HG03108 (cell line): ENCODE measurements around the gene NUP62.

ENCODE experiments used
- ATAC-seq: cut with Tn5 transposase; IDR thresholded peaks from one replicate; pipeline ENCODE4 v1.9.1; 2021; ENCODE audit warnings: moderate library complexity; ENCODE audit not compliant: unreplicated experiment

Gene NUP62

DNA sequence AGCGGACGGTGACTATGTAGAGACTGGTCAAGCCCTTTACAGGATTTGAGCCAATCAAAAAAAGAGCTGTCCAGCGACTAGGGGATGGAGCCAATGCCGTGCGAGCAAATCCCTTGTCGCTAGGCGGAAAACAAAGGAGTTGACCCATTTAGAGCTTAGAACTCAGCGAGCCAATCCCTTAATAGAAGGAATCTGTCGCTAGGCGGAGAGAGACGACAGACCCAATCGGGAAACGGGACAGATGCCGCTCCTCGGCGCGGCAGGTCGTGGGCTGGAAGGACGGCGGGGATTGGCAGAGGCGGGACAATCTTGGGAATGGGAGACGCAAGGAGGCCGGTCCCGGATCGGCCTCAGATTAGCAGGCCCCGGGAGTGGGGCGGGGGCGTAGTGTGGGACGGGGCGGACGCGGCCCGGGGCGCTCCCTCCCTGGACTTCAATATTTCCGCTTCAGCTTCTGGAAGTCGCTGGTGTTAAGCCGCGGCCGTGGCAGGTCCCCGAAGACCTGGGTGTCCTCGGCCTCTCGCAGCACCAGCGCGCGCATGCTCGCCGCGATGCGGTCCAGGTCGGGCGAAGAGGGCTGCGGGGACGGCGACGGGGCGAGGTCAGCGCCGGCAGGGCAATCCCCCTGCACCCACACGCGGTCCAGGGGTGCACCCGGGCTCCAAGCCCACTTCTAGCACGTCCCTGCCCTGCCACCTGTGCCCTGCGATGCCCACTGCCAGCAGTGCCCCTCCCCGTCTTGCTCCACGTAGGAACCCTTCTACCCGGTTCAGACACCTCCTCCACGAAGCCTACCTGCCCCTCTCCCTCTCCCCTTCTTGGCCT lies 59.6 kb downstream of the NUP62 start:
- ATAC-seq = peak; percentile 69

- peak; percentile 8 for ATAC-seq
These were observed 60.3 kb downstream of the NUP62 start for GRCh38 chr19:49869009-49869483.

DNA sequence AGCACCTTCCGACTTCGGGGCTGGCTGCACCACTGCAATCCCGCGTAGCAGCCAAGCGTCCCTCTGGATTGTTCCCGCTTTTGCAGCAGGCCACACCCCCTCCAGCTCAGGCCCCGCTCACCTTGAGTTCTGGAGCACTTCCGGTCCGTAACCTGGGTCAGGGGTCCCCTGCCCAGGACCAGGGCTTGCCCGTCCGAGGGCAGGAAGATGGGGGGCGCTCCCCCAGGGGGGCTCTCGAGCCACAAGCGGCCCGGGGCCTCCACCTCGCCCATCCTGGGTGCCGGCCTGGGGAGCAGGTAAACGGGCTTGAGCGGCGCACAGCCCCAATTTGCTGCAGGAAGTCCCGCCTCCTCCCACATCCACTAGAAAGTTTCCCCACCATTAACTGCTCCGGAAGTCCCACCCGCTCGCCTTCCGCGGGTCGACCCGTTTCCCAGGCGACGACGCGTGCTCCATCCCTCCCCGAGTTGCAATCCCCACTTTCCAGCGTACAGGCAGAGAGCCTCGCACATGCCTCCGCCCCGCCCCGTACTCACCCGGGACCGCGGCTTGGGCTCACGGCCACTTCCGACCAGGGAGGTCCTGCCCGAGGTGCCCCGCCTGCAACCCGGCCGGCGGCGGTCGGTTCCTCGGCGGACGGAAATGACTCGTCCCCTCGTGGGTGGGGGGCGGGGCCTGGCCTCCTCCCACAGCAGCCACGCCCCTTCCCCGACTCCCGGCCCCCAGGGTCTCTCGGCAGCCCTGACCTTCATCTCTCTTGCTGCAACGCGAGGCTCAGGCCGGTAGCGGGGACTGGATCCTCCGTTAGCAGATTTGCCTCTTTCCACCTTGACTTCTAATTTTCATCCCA lies 62.1 kb downstream of the NUP62 start, which contains the start of gene PNKP:
PNKP (minus strand) TSS at position 644 of the 850 bp plus-strand sequence; CDS start at position 272, 372 bp downstream.
- ATAC-seq = peak; percentile 32

DNA sequence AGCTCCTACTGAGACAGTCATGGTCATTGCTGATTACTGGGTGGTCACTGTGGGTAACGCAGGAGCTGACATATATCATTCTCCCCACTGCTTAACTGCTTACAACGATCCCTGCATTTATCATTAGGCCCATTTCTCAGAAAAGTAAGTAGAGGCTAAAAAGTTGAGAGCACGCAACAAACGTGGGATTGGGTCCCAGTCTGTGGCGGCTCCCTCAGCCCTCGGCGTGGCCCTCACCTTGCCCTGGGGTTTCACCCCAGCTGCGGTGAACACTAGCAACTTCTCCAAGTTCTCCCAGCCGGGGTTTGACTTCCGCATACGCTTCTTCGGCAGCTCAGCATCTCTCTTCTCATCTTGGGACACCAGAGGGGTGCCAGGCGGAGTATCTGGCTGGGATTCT lies 64.4 kb downstream of the NUP62 start:
- ATAC-seq = no peak

DNA sequence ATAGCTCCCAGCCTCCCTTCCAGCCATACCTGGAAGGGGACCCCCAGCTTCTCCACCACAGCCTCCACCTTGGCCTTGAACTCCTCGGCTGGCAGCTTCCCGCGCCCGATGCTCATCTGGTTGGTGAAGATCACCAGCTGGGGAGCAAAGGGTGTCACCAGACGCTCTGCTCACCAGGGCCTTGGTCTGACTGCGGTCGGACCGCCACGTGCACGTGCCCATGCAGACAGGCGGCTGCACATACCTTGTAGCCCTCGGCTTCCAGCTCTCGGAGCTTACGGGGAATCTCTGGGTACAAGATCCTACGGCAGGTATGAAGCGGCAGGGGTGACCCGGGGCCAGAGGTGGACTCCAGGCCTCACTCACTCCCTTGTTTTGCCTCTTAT lies 65.4 kb downstream of the NUP62 start:
- ATAC-seq = no peak

- no peak for ATAC-seq
These were observed 65.9 kb downstream of the NUP62 start for GRCh38 chr19:49863254-49863934.

GRCh38 chr19:49862391-49863253 lies 66.7 kb downstream of the NUP62 start:
- ATAC-seq = no peak

DNA sequence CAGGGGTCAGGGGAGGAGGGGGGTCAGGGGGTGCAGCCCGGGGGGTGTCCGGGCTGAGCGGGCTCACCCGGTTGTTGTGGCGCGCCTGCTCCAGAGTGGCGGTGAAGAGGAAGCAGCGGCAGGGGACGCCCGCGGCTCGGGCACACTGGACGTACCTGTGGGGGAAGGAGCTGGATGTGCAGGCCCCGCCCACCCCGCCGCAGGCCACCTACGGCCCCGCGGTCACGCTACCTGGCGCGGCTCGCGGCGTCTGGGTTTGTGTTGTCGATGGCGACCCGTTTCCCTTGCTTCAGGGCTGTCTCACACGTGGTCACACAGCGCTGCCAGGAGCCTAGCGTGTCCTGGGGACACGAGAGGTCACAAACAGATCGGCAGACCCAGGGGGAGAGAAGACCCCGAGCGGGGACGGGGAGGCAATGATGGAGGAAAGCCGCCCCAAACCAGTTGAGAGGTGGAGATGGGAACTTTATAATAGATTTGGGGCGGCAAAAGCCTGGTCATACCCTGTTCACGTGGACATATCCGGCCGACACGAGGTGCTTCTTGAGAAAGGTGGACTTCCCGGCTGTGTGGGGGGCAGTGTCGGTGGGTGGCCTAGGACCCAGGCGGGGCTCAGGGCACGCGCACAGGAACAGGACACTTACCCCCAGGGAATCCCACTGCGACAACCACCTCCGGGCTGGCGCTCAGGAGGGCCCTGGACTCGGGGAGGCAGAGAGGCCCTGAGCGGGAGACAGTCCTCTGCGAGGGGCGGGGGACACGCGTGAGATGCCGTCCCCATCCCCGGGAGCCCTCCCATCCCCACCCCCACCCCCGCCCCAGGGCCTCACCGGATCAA lies 67.5 kb downstream of the NUP62 start:
- ATAC-seq = no peak

- no peak for ATAC-seq
These were observed 68.2 kb downstream of the NUP62 start for GRCh38 chr19:49861107-49861506.

- ATAC-seq = no peak
These were observed 68.8 kb downstream of the NUP62 start for GRCh38 chr19:49860336-49861102.

GRCh38 chr19:49859682-49860335 lies 69.5 kb downstream of the NUP62 start:
- no peak for ATAC-seq

- ATAC-seq = no peak
These were observed 71.0 kb downstream of the NUP62 start for GRCh38 chr19:49858088-49858985.

DNA sequence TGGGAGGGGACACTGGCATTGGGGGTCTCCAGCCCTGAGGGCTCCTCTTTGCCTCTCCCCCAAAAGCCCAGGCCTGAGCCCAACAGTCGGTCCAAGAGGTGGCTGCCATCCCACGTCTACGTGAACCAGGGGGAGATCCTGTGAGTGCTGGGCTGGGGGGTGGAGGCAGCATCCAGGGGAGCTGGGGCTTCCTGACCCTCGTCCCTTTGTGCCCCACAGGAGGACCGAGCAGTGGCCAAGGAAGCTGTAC lies 71.5 kb downstream of the NUP62 start:
- ATAC-seq = no peak

DNA sequence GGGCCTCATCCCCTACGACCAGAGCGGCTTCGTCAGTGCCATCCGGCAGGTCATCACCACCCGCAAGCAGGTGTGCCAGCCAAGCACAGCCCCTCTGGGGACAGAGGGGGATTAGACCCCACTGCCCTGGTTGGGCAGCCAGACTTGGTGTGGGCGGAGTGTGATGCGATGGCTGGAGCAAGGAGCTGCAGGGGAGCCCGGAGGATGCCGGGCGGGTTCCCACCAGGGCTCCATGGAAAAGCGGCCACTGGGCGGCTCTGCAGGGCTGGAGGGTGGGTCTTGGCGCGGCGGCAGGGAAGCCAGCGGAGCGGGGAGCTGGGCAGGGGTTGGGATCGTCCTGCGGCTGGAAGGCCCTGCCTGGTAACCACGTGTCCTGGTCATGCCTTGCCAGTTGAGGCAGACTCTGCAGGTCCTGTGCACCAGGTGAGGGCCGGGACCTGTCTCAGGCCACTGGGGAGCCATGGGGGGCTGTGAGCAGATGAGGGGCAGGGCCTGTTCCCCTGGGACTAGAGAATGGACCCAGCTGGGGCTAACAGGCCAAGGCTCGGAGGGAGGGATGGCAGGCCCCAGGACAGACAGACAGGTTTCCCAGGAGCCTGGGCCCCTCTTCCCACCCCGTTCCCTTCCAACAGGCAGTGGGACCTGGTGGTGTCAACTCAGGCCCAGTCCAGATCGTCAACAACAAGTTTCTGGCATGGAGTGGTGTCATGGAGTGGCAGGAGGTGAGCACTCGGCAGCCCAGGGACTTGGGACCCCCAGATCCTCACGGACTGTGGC lies 72.1 kb downstream of the NUP62 start:
- ATAC-seq = no peak
